ENCODE data around the gene RIPPLY1.

The RIPPLY1 gene

DNA sequence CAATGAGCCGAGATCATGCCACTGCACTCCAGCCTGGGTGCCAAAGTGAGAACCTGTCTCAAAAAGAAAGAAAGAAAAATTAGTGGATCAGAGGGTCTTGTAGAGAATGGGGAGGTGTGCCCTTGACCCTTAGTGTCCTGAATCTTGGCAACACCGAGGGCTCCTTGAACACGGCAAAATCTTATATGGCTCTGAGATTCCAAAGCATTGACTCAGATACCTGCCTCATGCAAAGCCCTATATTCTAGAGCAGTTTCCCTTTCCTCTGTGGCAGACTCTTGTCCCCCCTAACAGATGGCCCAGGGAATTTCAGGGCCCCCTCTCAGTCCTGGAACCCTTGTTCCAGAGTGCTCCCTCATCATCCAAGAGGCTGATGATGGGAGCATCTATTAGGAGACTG, 23.9 kb upstream of the RIPPLY1 start:
- no peak for TF ChIP-seq POLR2A (IDR thresholded peaks at IDR 0.05; ENCODE audit: extremely low read depth, insufficient read length)
- TF ChIP-seq, protein P1, sequence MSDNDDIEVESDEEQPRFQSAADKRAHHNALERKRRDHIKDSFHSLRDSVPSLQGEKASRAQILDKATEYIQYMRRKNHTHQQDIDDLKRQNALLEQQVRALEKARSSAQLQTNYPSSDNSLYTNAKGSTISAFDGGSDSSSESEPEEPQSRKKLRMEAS (IDR thresholded peaks at IDR 0.05; ENCODE audit: low read depth, low read length): no peak
- TF ChIP-seq, protein P2, sequence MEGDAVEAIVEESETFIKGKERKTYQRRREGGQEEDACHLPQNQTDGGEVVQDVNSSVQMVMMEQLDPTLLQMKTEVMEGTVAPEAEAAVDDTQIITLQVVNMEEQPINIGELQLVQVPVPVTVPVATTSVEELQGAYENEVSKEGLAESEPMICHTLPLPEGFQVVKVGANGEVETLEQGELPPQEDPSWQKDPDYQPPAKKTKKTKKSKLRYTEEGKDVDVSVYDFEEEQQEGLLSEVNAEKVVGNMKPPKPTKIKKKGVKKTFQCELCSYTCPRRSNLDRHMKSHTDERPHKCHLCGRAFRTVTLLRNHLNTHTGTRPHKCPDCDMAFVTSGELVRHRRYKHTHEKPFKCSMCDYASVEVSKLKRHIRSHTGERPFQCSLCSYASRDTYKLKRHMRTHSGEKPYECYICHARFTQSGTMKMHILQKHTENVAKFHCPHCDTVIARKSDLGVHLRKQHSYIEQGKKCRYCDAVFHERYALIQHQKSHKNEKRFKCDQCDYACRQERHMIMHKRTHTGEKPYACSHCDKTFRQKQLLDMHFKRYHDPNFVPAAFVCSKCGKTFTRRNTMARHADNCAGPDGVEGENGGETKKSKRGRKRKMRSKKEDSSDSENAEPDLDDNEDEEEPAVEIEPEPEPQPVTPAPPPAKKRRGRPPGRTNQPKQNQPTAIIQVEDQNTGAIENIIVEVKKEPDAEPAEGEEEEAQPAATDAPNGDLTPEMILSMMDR (IDR thresholded peaks at IDR 0.05; ENCODE audit: low read depth, low read length): no peak
- H3K4me3 ChIP-seq (ENCODE audit: low read depth, low read length): no peak overlapping the region
- no peak for DNase-seq (ENCODE audit: low read depth)

DNA sequence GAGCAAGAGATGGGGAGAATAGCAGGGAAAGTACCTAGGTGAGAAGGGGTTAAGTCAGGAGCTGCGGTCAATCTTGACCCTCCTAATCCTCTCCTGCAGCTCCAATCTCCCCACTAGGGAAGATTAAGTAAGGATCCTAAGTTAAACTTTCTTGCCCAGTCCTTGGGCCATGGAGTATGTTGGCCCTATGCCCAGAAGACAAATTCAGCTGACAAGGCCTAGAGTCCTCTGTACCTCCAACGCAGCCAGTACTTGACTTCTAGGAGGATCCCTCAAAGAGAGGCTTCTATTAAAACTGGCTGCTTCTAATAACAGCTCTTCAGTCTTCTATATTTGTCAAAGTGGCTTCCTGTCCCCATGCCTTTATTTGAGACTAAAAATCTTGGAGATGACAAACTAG, 18.5 kb upstream of the RIPPLY1 start:
- no peak for TF ChIP-seq MYC (IDR thresholded peaks at IDR 0.05; ENCODE audit: low read depth, low read length)
- TF ChIP-seq, protein P2 (IDR thresholded peaks at IDR 0.05; ENCODE audit: low read depth, low read length): no peak
- TF ChIP-seq, protein P1 (IDR thresholded peaks at IDR 0.05; ENCODE audit: low read depth, low read length): no peak
- TF ChIP-seq POLR2A (IDR thresholded peaks at IDR 0.05; ENCODE audit: extremely low read depth, insufficient read length): no peak
- H3K4me3 ChIP-seq (ENCODE audit: low read depth, low read length): no peak overlapping the region
- DNase-seq (ENCODE audit: low read depth): no peak

DNA sequence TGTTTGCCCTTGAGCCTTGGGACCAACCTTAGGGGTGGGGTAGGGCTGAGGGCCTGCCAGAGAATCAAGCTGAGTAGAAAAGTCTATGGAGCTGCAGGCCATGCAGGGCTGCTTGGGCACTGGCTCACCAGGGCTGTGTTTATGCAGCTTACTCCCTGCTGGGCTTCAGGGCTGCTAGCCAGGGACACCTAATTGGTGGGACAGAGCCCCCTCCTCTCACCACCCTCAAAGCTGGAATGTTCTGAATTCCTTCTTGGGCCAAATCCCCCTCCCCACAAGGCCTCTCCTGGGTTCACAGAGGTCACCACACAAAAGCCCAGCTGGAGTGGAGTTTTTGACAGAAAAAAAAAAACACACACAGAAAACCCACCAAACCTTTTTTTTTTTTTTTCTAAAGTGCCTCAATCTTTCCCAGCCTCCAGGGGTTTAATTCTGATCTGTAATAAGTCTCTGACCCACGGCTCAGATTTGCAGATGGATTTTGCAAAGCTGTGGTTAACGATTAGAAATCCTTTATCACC, 16.9 kb upstream of the RIPPLY1 start, which contains the start of gene CLDN2:
CLDN2 (plus strand) TSS at position 471 of the 521 bp plus-strand sequence. CDS start 7,827 bp downstream, outside the sequence.
- H3K4me3 ChIP-seq (ENCODE audit: low read depth, low read length): no peak within 1 kb of the TSS
- TF ChIP-seq, protein P1 (IDR thresholded peaks at IDR 0.05; ENCODE audit: low read depth, low read length): no peak
- no peak for TF ChIP-seq POLR2A (IDR thresholded peaks at IDR 0.05; ENCODE audit: extremely low read depth, insufficient read length)
- no peak for DNase-seq (ENCODE audit: low read depth)

DNA sequence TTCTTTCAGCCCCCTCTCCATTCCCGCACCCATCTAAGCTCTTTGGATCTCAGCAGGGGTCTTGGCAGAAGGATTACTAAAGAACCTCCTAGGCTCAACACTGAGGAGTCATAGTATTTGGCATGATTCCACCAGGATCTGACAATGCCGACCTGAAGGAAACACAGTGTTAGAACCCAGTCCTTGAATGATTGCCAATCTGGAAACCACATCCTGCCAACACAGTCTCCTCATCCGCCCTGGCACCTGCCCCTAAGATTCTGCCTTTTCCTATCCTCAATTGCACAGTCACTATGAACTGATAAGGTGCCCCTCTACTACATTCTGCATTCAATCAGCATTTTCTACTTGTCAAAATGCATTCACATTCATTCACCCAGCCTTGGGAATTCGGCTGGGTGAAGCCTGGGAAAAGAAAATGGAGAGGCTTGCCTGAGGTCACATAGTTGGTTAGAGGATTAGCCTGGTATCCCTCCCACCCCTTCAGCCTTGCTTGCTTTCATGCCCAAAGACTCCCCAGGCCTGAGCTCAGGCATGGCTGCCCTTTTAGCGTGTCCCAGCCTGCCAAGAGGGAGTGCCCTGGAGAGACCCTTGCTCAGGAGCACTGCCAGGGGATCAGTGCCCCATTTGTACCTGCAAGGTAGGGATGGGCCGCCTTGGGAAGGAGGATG, 14.8 kb upstream of the RIPPLY1 start:
- no peak for DNase-seq (ENCODE audit: low read depth)
- no peak for TF ChIP-seq MYC (IDR thresholded peaks at IDR 0.05; ENCODE audit: low read depth, low read length)
- no peak for TF ChIP-seq POLR2A (IDR thresholded peaks at IDR 0.05; ENCODE audit: extremely low read depth, insufficient read length)
- TF ChIP-seq, protein P1 (IDR thresholded peaks at IDR 0.05; ENCODE audit: low read depth, low read length): no peak
- TF ChIP-seq, protein P2 (IDR thresholded peaks at IDR 0.05; ENCODE audit: low read depth, low read length): no peak
- H3K4me3 ChIP-seq (ENCODE audit: low read depth, low read length): no peak overlapping the region

DNA sequence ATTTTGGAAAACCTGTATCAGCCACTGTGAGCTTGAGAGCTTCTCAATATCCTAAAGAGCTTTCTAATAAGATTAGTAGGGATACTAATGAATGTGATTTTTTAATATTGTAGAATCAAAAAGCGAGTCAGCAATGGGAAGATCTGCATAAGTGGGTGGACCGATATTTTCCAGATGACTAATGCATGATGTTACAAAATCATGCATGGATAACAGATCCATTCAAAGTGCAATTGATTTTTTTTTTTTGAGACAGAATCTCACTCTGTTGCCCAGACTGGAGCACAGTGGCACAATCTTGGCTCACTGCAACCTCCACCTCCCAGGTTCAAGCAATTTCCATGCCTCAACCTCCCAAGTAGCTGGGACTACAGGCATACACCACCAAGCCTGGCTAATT, 9.7 kb upstream of the RIPPLY1 start:
- TF ChIP-seq MYC (IDR thresholded peaks at IDR 0.05; ENCODE audit: low read depth, low read length): no peak
- TF ChIP-seq, protein P2 (IDR thresholded peaks at IDR 0.05; ENCODE audit: low read depth, low read length): no peak
- TF ChIP-seq POLR2A (IDR thresholded peaks at IDR 0.05; ENCODE audit: extremely low read depth, insufficient read length): no peak
- TF ChIP-seq, protein P1 (IDR thresholded peaks at IDR 0.05; ENCODE audit: low read depth, low read length): no peak
- no peak for DNase-seq (ENCODE audit: low read depth)

DNA sequence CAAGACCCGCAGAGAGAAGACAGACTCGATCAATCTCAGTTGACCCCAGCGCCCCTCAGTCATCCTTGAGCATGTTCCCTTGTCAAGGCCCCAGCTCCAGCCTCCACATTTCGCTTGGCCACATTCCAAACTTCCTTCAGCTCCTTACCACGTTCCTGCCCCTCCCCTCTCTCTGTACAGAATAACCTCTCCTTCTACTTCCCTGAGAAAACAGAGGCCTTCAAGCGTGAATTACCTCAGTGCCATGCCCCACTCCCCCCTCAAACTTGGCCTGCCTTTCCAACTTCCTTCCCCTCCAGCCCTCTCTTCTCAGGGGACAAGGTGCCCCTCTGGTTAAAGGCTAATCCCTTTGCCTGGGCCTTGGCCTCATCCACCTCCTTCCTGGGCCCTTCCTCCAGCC, 3.2 kb upstream of the RIPPLY1 start:
- no peak for DNase-seq (ENCODE audit: low read depth)
- no peak overlapping the region for H3K4me3 ChIP-seq (ENCODE audit: low read depth, low read length)
- TF ChIP-seq MYC (IDR thresholded peaks at IDR 0.05; ENCODE audit: low read depth, low read length) (no peak), POLR2A (IDR thresholded peaks at IDR 0.05; ENCODE audit: extremely low read depth, insufficient read length) (no peak)
- TF ChIP-seq, protein P2 (IDR thresholded peaks at IDR 0.05; ENCODE audit: low read depth, low read length): no peak
- TF ChIP-seq, protein P1 (IDR thresholded peaks at IDR 0.05; ENCODE audit: low read depth, low read length): no peak

More for the DNA sequence above, 9.7 kb upstream of the RIPPLY1 start:
- H3K4me3 ChIP-seq (ENCODE audit: low read depth, low read length): no peak overlapping the region

Measured in NB4 (cell line).